Left forelimb (tissue), 1 donor: ENCODE data around the gene CARD10.

Source experiments
- DNase-seq: peaks from one replicate; pipeline ENCODE4 v3.0.0-alpha.2; 2018; ENCODE audit warnings: low spot score

Gene CARD10, protein sequence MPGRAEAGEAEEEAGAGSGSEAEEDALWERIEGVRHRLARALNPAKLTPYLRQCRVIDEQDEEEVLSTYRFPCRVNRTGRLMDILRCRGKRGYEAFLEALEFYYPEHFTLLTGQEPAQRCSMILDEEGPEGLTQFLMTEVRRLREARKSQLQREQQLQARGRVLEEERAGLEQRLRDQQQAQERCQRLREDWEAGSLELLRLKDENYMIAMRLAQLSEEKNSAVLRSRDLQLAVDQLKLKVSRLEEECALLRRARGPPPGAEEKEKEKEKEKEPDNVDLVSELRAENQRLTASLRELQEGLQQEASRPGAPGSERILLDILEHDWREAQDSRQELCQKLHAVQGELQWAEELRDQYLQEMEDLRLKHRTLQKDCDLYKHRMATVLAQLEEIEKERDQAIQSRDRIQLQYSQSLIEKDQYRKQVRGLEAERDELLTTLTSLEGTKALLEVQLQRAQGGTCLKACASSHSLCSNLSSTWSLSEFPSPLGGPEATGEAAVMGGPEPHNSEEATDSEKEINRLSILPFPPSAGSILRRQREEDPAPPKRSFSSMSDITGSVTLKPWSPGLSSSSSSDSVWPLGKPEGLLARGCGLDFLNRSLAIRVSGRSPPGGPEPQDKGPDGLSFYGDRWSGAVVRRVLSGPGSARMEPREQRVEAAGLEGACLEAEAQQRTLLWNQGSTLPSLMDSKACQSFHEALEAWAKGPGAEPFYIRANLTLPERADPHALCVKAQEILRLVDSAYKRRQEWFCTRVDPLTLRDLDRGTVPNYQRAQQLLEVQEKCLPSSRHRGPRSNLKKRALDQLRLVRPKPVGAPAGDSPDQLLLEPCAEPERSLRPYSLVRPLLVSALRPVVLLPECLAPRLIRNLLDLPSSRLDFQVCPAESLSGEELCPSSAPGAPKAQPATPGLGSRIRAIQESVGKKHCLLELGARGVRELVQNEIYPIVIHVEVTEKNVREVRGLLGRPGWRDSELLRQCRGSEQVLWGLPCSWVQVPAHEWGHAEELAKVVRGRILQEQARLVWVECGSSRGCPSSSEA

DNA sequence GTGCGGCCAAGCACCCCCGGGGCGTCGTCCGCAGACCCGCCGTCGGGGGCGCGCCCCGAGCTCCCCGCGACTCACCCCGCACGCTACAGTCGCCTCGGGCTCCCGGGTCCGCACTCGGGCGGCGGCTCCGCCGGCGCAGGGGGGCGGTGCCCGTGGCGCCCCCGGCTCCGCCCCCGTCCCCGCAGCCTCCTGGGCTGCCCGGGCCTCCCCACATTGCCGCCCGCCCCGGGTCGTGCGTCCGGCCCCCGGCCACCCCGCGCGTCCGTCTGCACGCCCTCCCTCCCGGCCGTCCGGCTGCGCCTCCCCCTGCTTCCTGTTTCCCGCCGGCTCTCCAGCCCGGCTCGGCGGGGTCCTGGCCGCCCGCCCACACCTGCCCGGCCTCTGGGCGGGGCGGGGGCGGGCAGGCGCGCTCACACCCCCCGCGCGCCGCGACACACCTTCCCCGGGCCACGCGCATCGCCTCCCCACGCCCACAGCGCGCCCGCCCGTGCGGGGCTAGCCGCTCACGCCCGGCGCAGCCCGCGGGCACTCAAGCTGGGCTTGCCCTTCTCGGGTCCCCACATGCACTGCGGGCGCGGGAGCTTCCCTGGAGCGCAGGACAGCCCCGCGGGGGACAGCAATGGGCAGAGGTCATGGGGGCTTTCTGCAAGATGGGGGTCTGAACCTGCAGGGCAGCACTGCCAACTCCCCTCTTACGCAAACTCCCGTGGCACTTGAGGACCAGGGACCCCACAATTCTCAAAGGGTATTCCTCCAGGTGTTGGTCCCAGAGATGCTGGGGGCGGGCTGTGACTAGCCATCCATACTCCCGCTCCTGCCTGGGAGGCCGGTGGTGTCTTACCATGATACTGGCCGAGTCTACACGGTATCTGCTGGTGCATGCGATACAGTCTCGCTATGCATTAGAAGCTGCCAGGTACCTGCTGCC lies at the start of gene CARD10:
Gene CARD10, minus strand, starts transcription at position 148 of the 928 bp plus-strand sequence. CDS start 215 bp downstream, outside the sequence.
- DNase-seq: no peak

DNA sequence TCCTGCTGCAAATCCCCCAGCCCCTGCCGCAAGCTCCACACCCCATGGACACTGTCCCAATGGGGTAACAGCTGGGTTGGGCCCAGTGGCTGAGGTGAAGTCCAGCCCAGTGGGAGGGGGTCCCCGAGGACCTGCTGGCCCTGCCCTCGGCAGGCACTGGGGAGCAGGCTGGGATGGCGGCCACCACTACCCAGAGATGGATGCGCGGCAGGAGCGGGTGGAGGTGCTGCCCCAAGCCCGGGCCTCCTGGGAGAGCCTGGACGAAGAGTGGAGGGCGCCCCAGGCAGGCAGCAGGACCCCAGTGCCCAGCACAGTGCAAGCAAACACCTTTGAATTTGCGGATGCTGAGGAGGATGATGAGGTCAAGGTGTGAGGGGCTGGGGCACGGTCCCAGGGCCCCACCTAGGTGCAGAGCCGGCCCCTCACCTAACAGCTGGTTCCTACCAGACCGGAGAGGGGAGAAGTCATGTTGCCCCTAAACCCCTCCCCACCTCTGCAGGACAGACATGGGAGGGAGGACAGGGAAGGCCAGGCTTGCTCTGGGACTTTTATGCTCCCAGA lies 49.3 kb upstream of the CARD10 start:
- DNase-seq: no peak

DNA sequence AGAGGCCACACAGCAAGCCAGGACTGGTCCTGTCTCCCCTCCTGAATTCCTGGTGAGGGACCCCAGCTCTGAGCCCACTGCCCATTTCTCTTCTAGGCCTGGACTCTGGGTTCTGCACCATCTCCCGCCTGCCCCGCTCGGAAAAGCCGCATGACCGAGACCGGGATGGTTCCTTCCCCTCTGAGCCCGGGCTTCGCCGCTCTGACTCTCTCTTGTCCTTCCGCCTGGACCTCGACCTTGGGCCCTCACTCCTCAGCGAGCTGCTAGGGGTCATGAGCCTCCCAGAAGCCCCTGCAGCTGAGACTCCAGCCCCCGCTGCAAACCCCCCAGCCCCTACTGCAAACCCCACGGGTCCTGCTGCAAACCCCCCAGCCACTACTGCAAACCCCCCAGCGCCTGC lies 48.8 kb upstream of the CARD10 start:
- no peak for DNase-seq

GRCh38 chr22:37566903-37567798 lies 47.9 kb upstream of the CARD10 start:
- DNase-seq: peak; percentile 80

DNA sequence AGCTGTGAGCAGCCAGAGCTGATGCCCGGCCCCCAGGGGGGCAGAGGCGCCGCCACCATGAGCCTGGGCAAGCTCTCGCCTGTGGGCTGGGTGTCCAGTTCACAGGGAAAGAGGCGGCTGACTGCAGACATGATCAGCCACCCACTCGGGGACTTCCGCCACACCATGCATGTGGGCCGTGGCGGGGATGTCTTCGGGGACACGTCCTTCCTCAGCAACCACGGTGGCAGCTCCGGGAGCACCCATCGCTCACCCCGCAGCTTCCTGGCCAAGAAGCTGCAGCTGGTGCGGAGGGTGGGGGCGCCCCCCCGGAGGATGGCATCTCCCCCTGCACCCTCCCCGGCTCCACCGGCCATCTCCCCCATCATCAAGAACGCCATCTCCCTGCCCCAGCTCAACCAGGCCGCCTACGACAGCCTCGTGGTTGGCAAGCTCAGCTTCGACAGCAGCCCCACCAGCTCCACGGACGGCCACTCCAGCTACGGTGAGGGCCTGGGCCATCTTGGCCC lies 47.2 kb upstream of the CARD10 start:
- no peak for DNase-seq

DNA sequence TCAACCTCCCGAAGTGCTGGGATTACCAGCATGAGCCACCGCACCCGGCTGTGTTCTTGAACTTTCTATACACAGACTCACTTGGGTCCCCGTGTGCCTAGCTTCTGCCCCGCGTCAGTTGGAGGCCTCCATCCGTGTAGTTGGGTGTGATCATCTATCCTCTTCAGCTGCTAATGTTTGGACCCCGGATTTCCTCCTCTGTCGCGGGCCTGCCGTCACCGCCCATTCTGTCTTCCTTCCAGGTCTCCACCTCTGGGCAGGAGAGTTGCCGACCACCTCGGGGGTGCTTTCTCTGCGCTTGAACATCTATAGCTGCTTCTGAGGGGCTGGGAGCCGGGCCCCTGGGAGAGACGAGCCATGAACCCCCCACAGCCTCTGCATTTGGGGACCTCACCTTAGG lies 46.6 kb upstream of the CARD10 start:
- no peak for DNase-seq

GRCh38 chr22:37564111-37564711 lies 45.0 kb upstream of the CARD10 start:
- DNase-seq: no peak

DNA sequence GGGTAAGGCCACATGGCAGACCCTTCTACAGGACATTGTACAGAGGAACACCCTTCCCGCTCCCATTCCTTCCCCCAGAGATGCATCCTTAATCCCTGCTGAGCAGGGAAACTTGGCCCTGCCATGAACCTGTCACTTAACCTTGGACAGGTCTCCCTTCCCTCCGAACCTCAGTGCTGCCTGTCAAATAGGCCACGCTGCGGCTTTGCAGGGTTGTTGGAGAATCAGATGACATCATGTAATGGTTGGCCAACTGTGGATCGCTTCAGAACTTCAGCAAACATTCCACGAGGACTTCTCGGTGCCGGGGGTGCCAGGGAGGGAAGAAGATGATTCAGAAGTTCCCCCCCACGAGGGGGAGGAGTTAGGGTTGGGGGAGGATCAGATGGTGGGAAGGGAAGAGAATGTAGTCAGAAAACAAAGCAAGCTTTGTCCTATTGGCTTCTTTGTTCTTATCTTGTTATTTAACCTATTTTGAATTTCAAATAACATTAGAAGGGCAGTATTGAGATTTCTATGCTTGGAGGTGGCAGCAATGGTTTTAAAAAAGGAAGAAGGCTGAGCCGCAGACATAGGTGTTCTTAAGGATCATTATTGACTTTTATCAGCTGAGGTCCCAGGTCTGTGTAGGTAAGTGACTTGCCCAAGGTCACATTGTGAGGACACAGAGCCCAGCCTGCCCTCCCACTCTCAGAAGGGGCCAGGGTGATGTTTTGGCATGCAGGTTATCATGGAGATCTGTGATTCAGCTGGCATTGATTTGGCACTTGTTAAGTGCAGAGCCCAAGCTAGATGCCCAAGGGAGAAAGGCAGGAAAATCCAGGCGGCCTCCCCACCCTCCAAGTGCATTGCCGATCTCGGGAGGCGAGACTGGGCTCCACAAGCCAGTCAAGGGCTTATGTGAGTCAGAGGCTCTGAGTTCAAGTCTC lies 44.2 kb upstream of the CARD10 start:
- DNase-seq: no peak

GRCh38 chr22:37562049-37562875 lies 43.0 kb upstream of the CARD10 start:
- DNase-seq: no peak

DNA sequence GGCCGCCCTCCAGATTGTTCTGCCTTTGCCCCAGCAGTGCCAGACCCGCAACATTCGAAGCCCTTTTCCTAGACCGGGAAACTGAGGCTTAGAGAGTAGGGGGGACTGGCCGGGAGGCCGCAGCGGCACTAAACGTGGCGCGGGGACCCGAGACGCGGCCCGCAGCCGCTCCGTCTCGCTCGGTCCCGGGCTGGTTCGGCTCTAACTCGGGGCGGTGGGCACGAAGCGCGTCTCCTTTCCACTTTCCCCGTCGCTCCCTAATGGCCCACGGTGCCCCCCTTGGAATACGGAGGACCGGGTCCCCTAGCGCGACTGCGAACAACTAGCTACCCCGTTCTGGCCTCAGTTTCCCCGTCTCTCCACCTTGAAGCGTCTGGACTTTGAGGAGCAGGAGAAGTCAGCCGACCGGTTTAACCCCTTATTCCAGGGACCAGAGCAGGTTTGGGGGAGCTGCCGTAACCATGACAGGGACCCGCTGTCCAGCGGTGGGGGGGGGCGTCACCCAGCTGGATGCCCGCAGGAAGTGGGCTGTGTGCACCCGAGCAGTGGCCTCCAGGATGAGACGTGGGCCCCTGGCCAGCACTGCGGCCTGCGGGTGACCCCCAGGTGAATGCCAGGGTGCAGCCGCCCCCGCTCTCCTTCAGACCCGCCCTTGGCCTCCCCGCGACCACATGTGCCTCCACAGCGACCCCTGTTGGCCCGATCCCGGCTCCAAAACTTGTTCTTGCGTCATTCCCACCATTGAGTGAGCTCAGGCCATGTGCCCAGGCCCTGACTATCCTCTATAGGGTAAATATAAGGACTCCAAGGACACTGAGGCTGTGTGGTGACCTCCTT lies 42.2 kb upstream of the CARD10 start:
- peak; percentile 93 for DNase-seq

DNA sequence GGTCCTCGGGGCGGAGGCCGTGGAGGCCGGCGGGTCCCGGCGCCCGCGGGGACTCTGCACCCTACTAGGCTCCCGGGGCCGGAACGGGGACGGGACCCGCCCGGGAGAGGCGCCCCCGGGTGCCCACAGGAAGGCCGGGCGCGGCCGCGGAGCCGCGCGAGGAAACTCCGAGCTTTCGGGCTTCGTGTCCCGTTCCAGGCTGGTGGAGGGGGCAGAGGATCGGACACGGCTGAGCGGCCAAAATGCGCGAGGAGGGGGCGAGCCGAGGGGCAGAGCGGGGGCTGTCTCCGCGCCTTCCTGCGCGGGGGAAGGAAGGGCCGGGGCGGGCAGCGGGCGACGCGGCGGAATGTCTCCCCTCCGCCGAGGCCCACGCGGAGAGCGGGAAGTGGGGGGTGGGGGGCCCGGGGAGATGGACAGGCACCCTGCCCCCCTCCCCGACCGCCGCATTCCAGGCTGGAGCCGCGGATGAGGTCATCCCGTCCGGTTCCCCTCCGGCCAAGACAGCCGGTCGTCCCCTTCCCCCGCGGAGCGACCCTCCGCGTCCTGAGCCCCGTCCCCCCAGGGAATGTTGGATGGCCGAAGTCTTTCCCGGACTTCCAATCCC lies 41.5 kb upstream of the CARD10 start:
- DNase-seq: peak; percentile 81

- DNase-seq: peak; percentile 81
Observed at GRCh38 chr22:37559901-37560607, 40.8 kb upstream of the CARD10 start, which contains the start of gene CDC42EP1. Gene CDC42EP1, plus strand, starts transcription at chr22:37560480. Its CDS starts 5,870 bp downstream, at chr22:37566350.

GRCh38 chr22:37559521-37559900 lies 40.3 kb upstream of the CARD10 start:
- DNase-seq: no peak

- no peak for DNase-seq
Observed at GRCh38 chr22:37558815-37559214, 39.6 kb upstream of the CARD10 start.

GRCh38 chr22:37557321-37558001 lies 38.2 kb upstream of the CARD10 start:
- no peak for DNase-seq
